GM12878 (cell line): Measurements from ENCODE around the gene BCAR3. TPM values are rescaled to one million over a fixed set of nuclear protein-coding genes. Genes with fewer than 3 reads are reported as not detected.

ENCODE experiments used
- ATAC-seq: fragments of 200-7000 bp; cut with Tn5 transposase; 3 replicates; pipeline ENCODE4 v1.9.1; 2020; ENCODE audit warnings: mild to moderate bottlenecking, moderate library complexity
- BruUV-seq: library from RNA; stranded (reverse); fragments of 400-500 nt; replicated peaks from 2 replicates; lab custom pipeline; 2021; lab: Mats Ljungman, UMichigan
- CTCF ChIA-PET: fragments of 300-600 bp; sonication (Branson Sonifier 250); formaldehyde crosslinking; extraction: SDS; loops from one replicate; lab custom pipeline; 2021; ENCODE audit warnings: inconsistent platforms; lab: Yijun Ruan, JAX
- POLR2A ChIA-PET: fragments of 350-600 bp; formaldehyde crosslinking; extraction: SDS; loops from one replicate; lab custom pipeline; 2021; ENCODE audit warnings: inconsistent platforms; lab: Charles Lee
- RAD21 ChIA-PET: fragments of 300-600 bp; sonication (Branson Sonifier 250); formaldehyde crosslinking; loops from one replicate; lab custom pipeline; 2023; ENCODE audit warnings: antibody characterized with exemption; ENCODE audit not compliant: unreplicated experiment; lab: Charles Lee
- SMC1A ChIA-PET: fragments of 300-600 bp; sonication (Branson Sonifier 250); formaldehyde crosslinking; loops from one replicate; lab custom pipeline; 2023; ENCODE audit not compliant: unreplicated experiment, uncharacterized antibody; lab: Charles Lee
- DNase-seq: peaks from one replicate; pipeline ENCODE4 v3.0.0-alpha.2; 2011; ENCODE audit warnings: low read depth, low spot score
- FAIRE-seq: peaks from 3 replicates; lab custom pipeline; 2011; peaks lifted over from hg19 to GRCh38; lab: Jason Lieb, UNC
- H2AFZ ChIP-seq: 2 replicates; pipeline ENCODE4 v1.6.0; 2011; ENCODE audit warnings: low read depth, low read length, control low read depth; ENCODE audit not compliant: control insufficient read depth
- H3K27ac ChIP-seq: 2 replicates; pipeline ENCODE4 v1.5.1; 2011; ENCODE audit warnings: control low read depth; ENCODE audit not compliant: control insufficient read depth, insufficient read depth
- H3K27me3 ChIP-seq, 2 experiments: replicated peaks in 1 of 2; 2 replicates each; pipeline versions ENCODE4 v1.6.0 to v1.6.1; 2011; ENCODE audit warnings: low read length in 1 of 2; ENCODE audit not compliant: control insufficient read depth in 2 of 2, insufficient read depth in 2 of 2
- H3K36me3 ChIP-seq, 2 experiments: 2 replicates each; pipeline ENCODE4 v1.5.1; 2011; ENCODE audit warnings: low read length in 1 of 2; ENCODE audit not compliant: control insufficient read depth in 2 of 2, insufficient read depth in 2 of 2
- H3K4me1 ChIP-seq: 2 replicates; pipeline ENCODE4 v1.6.1; 2011; ENCODE audit warnings: mild to moderate bottlenecking, low read length, moderate library complexity, mixed read lengths; ENCODE audit not compliant: control insufficient read depth, insufficient read depth
- H3K4me2 ChIP-seq: 2 replicates; pipeline ENCODE4 v1.6.0; 2011; ENCODE audit warnings: control low read depth; ENCODE audit not compliant: control insufficient read depth, insufficient read depth
- H3K4me3 ChIP-seq: fragments of 200-600 bp; sonication (generic); 2 replicates; pipeline ENCODE4 v1.5.1; 2016
- H3K79me2 ChIP-seq: 2 replicates; pipeline ENCODE4 v1.6.0; 2011; ENCODE audit warnings: low read length; ENCODE audit not compliant: control insufficient read depth, insufficient read depth
- H3K9ac ChIP-seq: 2 replicates; pipeline ENCODE4 v1.8.0; 2011; ENCODE audit warnings: low read length, control low read depth, mixed read lengths; ENCODE audit not compliant: control insufficient read depth, insufficient read depth
- H3K9me3 ChIP-seq: replicated peaks from 3 replicates; pipeline ENCODE4 v1.5.1; 2011; ENCODE audit warnings: mild to moderate bottlenecking, low read length; ENCODE audit not compliant: control insufficient read depth, insufficient read depth
- H4K20me1 ChIP-seq: 2 replicates; pipeline ENCODE4 v1.6.0; 2011; ENCODE audit not compliant: control insufficient read depth, insufficient read depth
- CBX5 ChIP-seq: sonication (generic); IDR thresholded peaks from 2 replicates; pipeline ENCODE4 v1.6.1; 2016; ENCODE audit warnings: low read depth, moderate library complexity, mild to moderate bottlenecking, inconsistent platforms
- ELK1 ChIP-seq: IDR thresholded peaks from 2 replicates; pipeline ENCODE4 v1.6.1; 2012; ENCODE audit warnings: low read depth, low read length, improper control_type of control experiment
- IRF4 ChIP-seq: IDR thresholded peaks from 2 replicates; pipeline ENCODE4 v1.6.1; 2011; ENCODE audit warnings: low read depth, low read length
- JUNB ChIP-seq: IDR thresholded peaks from 2 replicates; pipeline ENCODE4 v1.6.1; 2016; ENCODE audit warnings: antibody characterized with exemption, mild to moderate bottlenecking
- MLLT1 ChIP-seq: fragments of 450-650 bp; IDR thresholded peaks from 2 replicates; pipeline ENCODE4 v1.6.1; 2016; ENCODE audit warnings: mild to moderate bottlenecking
- PKNOX1 ChIP-seq: fragments of 450-650 bp; IDR thresholded peaks from 2 replicates; pipeline ENCODE4 v1.6.1; 2016; ENCODE audit warnings: mild to moderate bottlenecking
- SUZ12 ChIP-seq: fragments of 200-600 bp; sonication (generic); IDR thresholded peaks from one replicate; pipeline ENCODE4 v1.6.1; 2018; ENCODE audit warnings: antibody characterized with exemption, mild to moderate bottlenecking; ENCODE audit not compliant: unreplicated experiment
- USF1 ChIP-seq: IDR thresholded peaks from 2 replicates; pipeline ENCODE4 v1.6.1; 2011; ENCODE audit warnings: borderline replicate concordance, low read depth, mild to moderate bottlenecking, moderate library complexity, mixed read lengths, low read length; ENCODE audit not compliant: insufficient read depth; ENCODE audit errors: extremely low read length
- ZNF207 ChIP-seq: fragments of 450-650 bp; IDR thresholded peaks from 2 replicates; pipeline ENCODE4 v1.6.1; 2014; ENCODE audit warnings: antibody characterized with exemption, mild to moderate bottlenecking, borderline replicate concordance
- WGBS: methylation state at CpG from one replicate; pipeline ENCODE4 v1.1.6; 2016; ENCODE audit warnings: low lambda C conversion rate; ENCODE audit not compliant: insufficient replicate concordance, insufficient coverage; ENCODE audit errors: missing lambda C conversion rate; 5-methylcytosine and 5-hydroxymethylcytosine counted together
- in situ Hi-C: fragments of 300-500 bp; cut with MboI; formaldehyde crosslinking; loops from 9 replicates; pipeline ENCODE4 v1.14.3; 2018; ENCODE audit warnings: mixed read lengths
- intact Hi-C: fragments of 100-400 bp; cut with micrococcal nuclease; formaldehyde crosslinking; loops from one replicate; pipeline ENCODE4 v1.14.2; 2022; ENCODE audit not compliant: unreplicated experiment
- polyA plus RNA-seq, 11 experiments: library from polyadenylated mRNA; depleted of rRNA in 4 of 11; unstranded in 6 of 11; stranded (reverse) in 5 of 11; fragments of >200 nt; fragmentation: Nextera tagmentation in 4 of 11; fragmentation: Illumina TruSeq in 1 of 11; extraction: Ambion mirVana in 4 of 11; extraction: Trizol in 1 of 11; gene quantifications; 1 replicate in 1 of 11; 2 replicates in 10 of 11; pipeline versions ENCODE4 v1.2.1 to v1.2.3, GENCODE V29; 2011 to 2016; ENCODE audit warnings: inconsistent platforms in 2 of 11, missing spikeins in 2 of 11, low read depth in 1 of 11
- total RNA-seq, 4 experiments: library from RNA; depleted of rRNA in 3 of 4; stranded (reverse); fragments of >200 nt in 3 of 4; fragmentation: Illumina TruSeq in 1 of 4; extraction: Trizol in 1 of 4; gene quantifications; 2 replicates each; pipeline versions ENCODE4 v1.2.1 to v1.2.3, GENCODE V29; 2013 to 2021
- TF ChIP-seq, protein P1 (sequence below): fragments of 150-350 bp; IDR thresholded peaks from 2 replicates; pipeline ENCODE4 v1.6.1; 2016; ENCODE audit warnings: low read depth, low read length
- TF ChIP-seq, protein P2 (sequence below): fragments of 450-650 bp; formaldehyde crosslinking; IDR thresholded peaks from 2 replicates; pipeline ENCODE4 v1.4.0; 2022; ENCODE audit warnings: mild to moderate bottlenecking, moderate library complexity

The BCAR3 gene
- total and polyA plus RNA-seq, 10 of the 15 experiments (the other 5 are each of a cell fraction or from before 2014, with no cell fraction given) = 1.3 to 6.6 (median 1.8) TPM

DNA sequence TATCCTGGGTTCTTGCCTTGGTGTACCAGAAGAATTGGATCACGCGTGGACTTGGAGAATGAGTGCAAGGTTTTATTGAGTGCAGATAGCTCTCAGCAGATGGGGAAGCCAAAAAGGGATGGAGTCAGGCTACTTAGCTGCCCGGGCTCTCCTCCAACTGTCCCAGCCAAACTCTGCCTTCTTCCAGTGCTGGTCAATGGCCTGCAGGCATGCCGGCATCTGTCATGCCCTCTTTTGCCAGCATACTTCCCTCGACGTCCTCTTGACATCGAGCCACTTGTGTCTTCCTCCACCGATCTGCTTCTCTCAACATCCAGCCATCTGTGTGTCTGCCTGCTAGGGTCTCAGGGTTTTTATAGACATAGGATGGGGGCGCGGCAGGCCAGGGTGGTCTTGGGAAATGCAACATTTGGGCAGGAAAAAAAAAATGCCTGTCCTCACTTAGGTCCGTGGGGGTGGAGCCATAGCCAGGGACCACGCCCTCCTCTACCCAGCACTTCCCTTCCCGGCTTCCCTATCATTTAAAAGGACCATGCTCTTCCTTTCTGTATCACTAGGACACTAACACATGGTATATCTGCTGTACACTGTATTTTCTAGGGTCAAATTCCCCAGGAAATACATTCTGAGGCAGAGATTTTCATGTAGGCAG lies 47.0 kb upstream of the BCAR3 start:
- in situ Hi-C loops = no loop called here
- Histone ChIP-seq H3K27ac (no peak overlapping the region), H4K20me1 (no peaks in the 10 kb centered on the region), H3K27me3 (no peaks in the 10 kb centered on the region), H3K9ac (no peak overlapping the region), H2AFZ (no peak overlapping the region), H3K36me3 (no peaks in the 10 kb centered on the region), H3K4me1 (peaks cover 21% of the 10 kb centered on the region), H3K79me2 (no peaks in the 10 kb centered on the region), H3K4me2 (no peak overlapping the region), H3K9me3 (no peaks in the 10 kb centered on the region), H3K4me3 (no peak overlapping the region)
- SMC1A ChIA-PET = interaction anchor here (1.0 kb wide), 1 partner anchor 13 kb away, joined by 4 read pairs; no protein-coding TSS in a partner anchor
- BruUV-seq = no TSS peak
- RAD21 ChIA-PET = no interaction called here
- CTCF ChIA-PET = interaction anchor here (0.6 to 1.0 kb wide), 2 partner anchors 10 to 16 kb away, joined by 3 read pairs; no protein-coding TSS in a partner anchor
- POLR2A ChIA-PET = no interaction called here
- no peak for ATAC-seq
- intact Hi-C loops = no loop called here
- WGBS = 88% methylated on average over 11 of the region's 13 CpGs
- DNase-seq = no peak
- no peak for FAIRE-seq
- TF ChIP-seq PKNOX1 = no peak
- TF ChIP-seq, protein P1, sequence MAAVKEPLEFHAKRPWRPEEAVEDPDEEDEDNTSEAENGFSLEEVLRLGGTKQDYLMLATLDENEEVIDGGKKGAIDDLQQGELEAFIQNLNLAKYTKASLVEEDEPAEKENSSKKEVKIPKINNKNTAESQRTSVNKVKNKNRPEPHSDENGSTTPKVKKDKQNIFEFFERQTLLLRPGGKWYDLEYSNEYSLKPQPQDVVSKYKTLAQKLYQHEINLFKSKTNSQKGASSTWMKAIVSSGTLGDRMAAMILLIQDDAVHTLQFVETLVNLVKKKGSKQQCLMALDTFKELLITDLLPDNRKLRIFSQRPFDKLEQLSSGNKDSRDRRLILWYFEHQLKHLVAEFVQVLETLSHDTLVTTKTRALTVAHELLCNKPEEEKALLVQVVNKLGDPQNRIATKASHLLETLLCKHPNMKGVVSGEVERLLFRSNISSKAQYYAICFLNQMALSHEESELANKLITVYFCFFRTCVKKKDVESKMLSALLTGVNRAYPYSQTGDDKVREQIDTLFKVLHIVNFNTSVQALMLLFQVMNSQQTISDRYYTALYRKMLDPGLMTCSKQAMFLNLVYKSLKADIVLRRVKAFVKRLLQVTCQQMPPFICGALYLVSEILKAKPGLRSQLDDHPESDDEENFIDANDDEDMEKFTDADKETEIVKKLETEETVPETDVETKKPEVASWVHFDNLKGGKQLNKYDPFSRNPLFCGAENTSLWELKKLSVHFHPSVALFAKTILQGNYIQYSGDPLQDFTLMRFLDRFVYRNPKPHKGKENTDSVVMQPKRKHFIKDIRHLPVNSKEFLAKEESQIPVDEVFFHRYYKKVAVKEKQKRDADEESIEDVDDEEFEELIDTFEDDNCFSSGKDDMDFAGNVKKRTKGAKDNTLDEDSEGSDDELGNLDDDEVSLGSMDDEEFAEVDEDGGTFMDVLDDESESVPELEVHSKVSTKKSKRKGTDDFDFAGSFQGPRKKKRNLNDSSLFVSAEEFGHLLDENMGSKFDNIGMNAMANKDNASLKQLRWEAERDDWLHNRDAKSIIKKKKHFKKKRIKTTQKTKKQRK = no peak
- TF ChIP-seq ZNF207 = no peak
- TF ChIP-seq IRF4 = no peak
- no peak for TF ChIP-seq ELK1
- TF ChIP-seq JUNB = no peak
- no peak for TF ChIP-seq CBX5
- TF ChIP-seq, protein P2, sequence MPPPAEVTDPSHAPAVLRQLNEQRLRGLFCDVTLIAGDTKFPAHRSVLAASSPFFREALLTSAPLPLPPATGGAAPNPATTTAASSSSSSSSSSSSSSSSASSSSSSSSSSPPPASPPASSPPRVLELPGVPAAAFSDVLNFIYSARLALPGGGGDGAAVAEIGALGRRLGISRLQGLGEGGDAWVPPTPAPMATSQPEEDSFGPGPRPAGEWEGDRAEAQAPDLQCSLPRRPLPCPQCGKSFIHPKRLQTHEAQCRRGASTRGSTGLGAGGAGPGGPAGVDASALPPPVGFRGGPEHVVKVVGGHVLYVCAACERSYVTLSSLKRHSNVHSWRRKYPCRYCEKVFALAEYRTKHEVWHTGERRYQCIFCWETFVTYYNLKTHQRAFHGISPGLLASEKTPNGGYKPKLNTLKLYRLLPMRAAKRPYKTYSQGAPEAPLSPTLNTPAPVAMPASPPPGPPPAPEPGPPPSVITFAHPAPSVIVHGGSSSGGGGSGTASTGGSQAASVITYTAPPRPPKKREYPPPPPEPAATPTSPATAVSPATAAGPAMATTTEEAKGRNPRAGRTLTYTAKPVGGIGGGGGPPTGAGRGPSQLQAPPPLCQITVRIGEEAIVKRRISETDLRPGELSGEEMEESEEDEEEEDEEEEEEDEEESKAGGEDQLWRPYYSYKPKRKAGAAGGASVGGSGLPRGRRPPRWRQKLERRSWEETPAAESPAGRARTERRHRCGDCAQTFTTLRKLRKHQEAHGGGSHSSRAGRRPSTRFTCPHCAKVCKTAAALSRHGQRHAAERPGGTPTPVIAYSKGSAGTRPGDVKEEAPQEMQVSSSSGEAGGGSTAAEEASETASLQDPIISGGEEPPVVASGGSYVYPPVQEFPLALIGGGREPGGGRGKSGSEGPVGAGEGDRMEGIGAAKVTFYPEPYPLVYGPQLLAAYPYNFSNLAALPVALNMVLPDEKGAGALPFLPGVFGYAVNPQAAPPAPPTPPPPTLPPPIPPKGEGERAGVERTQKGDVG (CRISPR knock-in tag) = no peak
- no peak for TF ChIP-seq SUZ12
- no peak for TF ChIP-seq MLLT1
- no peak for TF ChIP-seq USF1
